ENCODE results near the gene CLPTM1. TPM values are rescaled to one million over a fixed set of nuclear protein-coding genes. Genes with fewer than 3 reads are reported as not detected.

CLPTM1 gene
- total RNA-seq, 1 experiment from 2014 or later: 82.0 TPM

DNA sequence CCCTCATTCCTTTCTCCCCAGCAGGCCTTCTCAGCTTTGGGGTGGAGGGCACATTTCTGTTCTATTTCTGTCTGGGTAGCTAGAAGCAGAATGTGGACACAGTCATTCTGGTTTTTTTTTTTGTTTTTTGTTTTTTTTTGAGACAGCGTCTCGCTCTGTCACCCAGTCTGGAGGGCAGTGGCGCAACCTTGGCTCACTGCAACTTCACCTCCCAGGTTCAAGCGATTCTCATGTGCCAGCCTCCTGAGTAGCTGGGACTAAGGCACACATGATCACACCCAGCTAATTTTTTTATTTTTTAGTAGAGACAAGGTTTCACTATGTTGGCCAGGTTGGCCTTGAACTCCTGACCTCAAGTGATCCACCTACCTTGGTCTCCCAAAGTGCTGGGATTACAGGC, 20.3 kb downstream of the CLPTM1 start:
- no peak overlapping the region for H2BK120ac ChIP-seq (ENCODE audit: low read depth, low read length, poor library complexity, severe bottlenecking)
- no peak overlapping the region for H3K23ac ChIP-seq (ENCODE audit: insufficient read length, low read depth, low read length)
- H2BK20ac ChIP-seq (ENCODE audit: low read depth, low read length, poor library complexity, severe bottlenecking): no peak overlapping the region
- H3K27me3 Mint-ChIP-seq (ENCODE audit: low read depth): no peaks in the 10 kb centered on the region
- no peaks in the 10 kb centered on the region for H3K9me3 ChIP-seq (ENCODE audit: control insufficient read depth, low read depth, low read length)
- H3K79me1 ChIP-seq (ENCODE audit: insufficient read depth, low read depth, low read length, poor library complexity, severe bottlenecking): no peaks in the 10 kb centered on the region
- no peak overlapping the region for H4K91ac ChIP-seq (ENCODE audit: insufficient read length, low read depth, low read length)
- no peaks in the 10 kb centered on the region for H3K79me2 ChIP-seq (ENCODE audit: insufficient read depth, low read length)
- H3K18ac ChIP-seq (ENCODE audit: insufficient read length, low read depth, low read length): no peak overlapping the region
- H3K9me3 Mint-ChIP-seq: no peaks in the 10 kb centered on the region
- no peak overlapping the region for H3K4me3 Mint-ChIP-seq
- H3K23me2 ChIP-seq (ENCODE audit: insufficient read length, low read depth, low read length, poor library complexity, severe bottlenecking): no peaks in the 10 kb centered on the region
- WGBS (ENCODE audit: extremely low coverage, insufficient read length, low lambda C conversion rate): no CpG with 5 or more reads among the region's 4 CpGs
- H3K4ac ChIP-seq (ENCODE audit: low read depth, low read length): no peak overlapping the region
- H3K14ac ChIP-seq (ENCODE audit: insufficient read depth, low read length): no peak overlapping the region
- no peak overlapping the region for H4K8ac ChIP-seq (replicated peaks; ENCODE audit: insufficient read length, low read depth, low read length)
- H2BK15ac ChIP-seq (ENCODE audit: low read depth, low read length): no peak overlapping the region
- H2BK12ac ChIP-seq (ENCODE audit: insufficient read length, low read depth, low read length): no peak overlapping the region
- no peaks in the 10 kb centered on the region for H4K20me1 ChIP-seq (ENCODE audit: control insufficient read depth, insufficient read depth, insufficient read length)
- H2BK5ac ChIP-seq (ENCODE audit: insufficient read length, low read length): no peak overlapping the region
- H3T11ph ChIP-seq (ENCODE audit: low read length): no peak overlapping the region
- no peak for DNase-seq
- no peak overlapping the region for H3K4me2 ChIP-seq (ENCODE audit: insufficient read depth, insufficient read length, low read length)
- H3K4me1 ChIP-seq (ENCODE audit: insufficient read depth, low read length): no peaks in the 10 kb centered on the region
- no peaks in the 10 kb centered on the region for H3K27me3 ChIP-seq (ENCODE audit: insufficient read depth, low read length)
- no peak overlapping the region for H2AFZ ChIP-seq (ENCODE audit: low read length)
- no peaks in the 10 kb centered on the region for H3K4me1 Mint-ChIP-seq
- no peak overlapping the region for H3K9ac ChIP-seq (ENCODE audit: extremely low read depth, insufficient read length, low read length)
- no peak overlapping the region for H3K27ac Mint-ChIP-seq
- H2AK5ac ChIP-seq (ENCODE audit: insufficient read length, low read length): no peak overlapping the region
- H4K5ac ChIP-seq (ENCODE audit: insufficient read length, low read depth, low read length): no peak overlapping the region
- peaks cover 28 to 63% (median 56%) of the 10 kb centered on the region in 3 experiments; a peak in 6 of 7 replicates for H3K36me3 Mint-ChIP-seq (ENCODE audit: insufficient read depth in 1 of 3, low read depth in 3 of 3)
- H3K27ac ChIP-seq (ENCODE audit: insufficient read length, low read depth, low read length): no peak overlapping the region
- H3K56ac ChIP-seq (ENCODE audit: insufficient read length, low read depth, low read length): no peak overlapping the region
- TF ChIP-seq, protein P1, sequence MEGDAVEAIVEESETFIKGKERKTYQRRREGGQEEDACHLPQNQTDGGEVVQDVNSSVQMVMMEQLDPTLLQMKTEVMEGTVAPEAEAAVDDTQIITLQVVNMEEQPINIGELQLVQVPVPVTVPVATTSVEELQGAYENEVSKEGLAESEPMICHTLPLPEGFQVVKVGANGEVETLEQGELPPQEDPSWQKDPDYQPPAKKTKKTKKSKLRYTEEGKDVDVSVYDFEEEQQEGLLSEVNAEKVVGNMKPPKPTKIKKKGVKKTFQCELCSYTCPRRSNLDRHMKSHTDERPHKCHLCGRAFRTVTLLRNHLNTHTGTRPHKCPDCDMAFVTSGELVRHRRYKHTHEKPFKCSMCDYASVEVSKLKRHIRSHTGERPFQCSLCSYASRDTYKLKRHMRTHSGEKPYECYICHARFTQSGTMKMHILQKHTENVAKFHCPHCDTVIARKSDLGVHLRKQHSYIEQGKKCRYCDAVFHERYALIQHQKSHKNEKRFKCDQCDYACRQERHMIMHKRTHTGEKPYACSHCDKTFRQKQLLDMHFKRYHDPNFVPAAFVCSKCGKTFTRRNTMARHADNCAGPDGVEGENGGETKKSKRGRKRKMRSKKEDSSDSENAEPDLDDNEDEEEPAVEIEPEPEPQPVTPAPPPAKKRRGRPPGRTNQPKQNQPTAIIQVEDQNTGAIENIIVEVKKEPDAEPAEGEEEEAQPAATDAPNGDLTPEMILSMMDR (conservative IDR thresholded peaks at IDR 0.05): no peak
